ENCODE measurements around the gene IFT27.

Gene IFT27

GRCh38 chr22:36730176-36730858 lies 45.6 kb downstream of the IFT27 start:
- peaks cover 0 to 4% of the 10 kb centered on the region in 2 donors for H3K9me3 ChIP-seq (replicated peaks in 1 of 2; ENCODE audit: control insufficient read depth in 2 of 2, insufficient read depth in 1 of 2, low read depth in 1 of 2, low read length in 2 of 2)
- H3K14ac ChIP-seq (ENCODE audit: low read length), result no peak overlapping the region
- peaks cover 3% of the 10 kb centered on the region for H3K79me1 ChIP-seq (ENCODE audit: low read depth, low read length)
- H3K23ac ChIP-seq (ENCODE audit: low read depth, low read length, poor library complexity), result no peak overlapping the region
- H3K9ac ChIP-seq (ENCODE audit: low read depth, low read length, poor library complexity), result no peak overlapping the region
- no peak overlapping the region for H2AK5ac ChIP-seq (ENCODE audit: low read depth, low read length)
- H3K27ac ChIP-seq (replicated peaks; ENCODE audit: low read length), result no peak overlapping the region
- H4K91ac ChIP-seq (ENCODE audit: low read depth, low read length, poor library complexity), result no peak overlapping the region
- DNase-seq (ENCODE audit: low spot score), result no peak
- H2BK15ac ChIP-seq (ENCODE audit: low read length), result no peak overlapping the region
- no peak overlapping the region for H2AFZ ChIP-seq (ENCODE audit: low read length)
- no peak overlapping the region for H3K18ac ChIP-seq (ENCODE audit: low read length)
- no peak overlapping the region for H2BK5ac ChIP-seq (ENCODE audit: low read length)
- H3K36me3 ChIP-seq (replicated peaks in 1 of 2; ENCODE audit: control insufficient read depth in 2 of 2, insufficient read depth in 2 of 2, low read length in 2 of 2), result no peaks in the 10 kb centered on the region
- H3K4me1 ChIP-seq (ENCODE audit: control insufficient read depth in 2 of 2, insufficient read depth in 1 of 2, low read depth in 1 of 2, low read length in 2 of 2), result peaks cover 0 to 14% of the 10 kb centered on the region in 2 donors
- no peak overlapping the region for H2BK120ac ChIP-seq (ENCODE audit: low read depth, low read length)
- peaks cover 0 to 33% (median 3%) of the 10 kb centered on the region in 3 experiments for H3K27me3 ChIP-seq (ENCODE audit: control insufficient read depth in 3 of 3, insufficient read depth in 3 of 3, low read depth in 1 of 3, low read length in 3 of 3)
- no peak overlapping the region for H3K4me3 ChIP-seq (ENCODE audit: low read length in 2 of 2)
- H2BK12ac ChIP-seq (ENCODE audit: low read length), result no peak overlapping the region
- H4K8ac ChIP-seq (ENCODE audit: low read depth, low read length), result no peak overlapping the region
- no CpG with 5 or more reads among the region's 19 CpGs for WGBS, 2 donors (ENCODE audit: extremely low coverage in 2 of 2, insufficient read length in 2 of 2, insufficient replicate concordance in 1 of 2)
- no peak overlapping the region for H3K4me2 ChIP-seq (ENCODE audit: insufficient read depth, low read length, poor library complexity, severe bottlenecking)
- H3K4ac ChIP-seq (ENCODE audit: low read length), result no peak overlapping the region

GRCh38 chr22:36729321-36729720 lies 46.6 kb downstream of the IFT27 start:
- Histone ChIP-seq H2AK5ac (ENCODE audit: low read depth, low read length) (no peak overlapping the region), H3K9ac (ENCODE audit: low read depth, low read length, poor library complexity) (no peak overlapping the region), H3K4me2 (ENCODE audit: insufficient read depth, low read length, poor library complexity, severe bottlenecking) (no peak overlapping the region), H2BK12ac (ENCODE audit: low read length) (peak overlapping the region; percentile 49), H3K36me3 (replicated peaks in 1 of 2; ENCODE audit: control insufficient read depth in 2 of 2, insufficient read depth in 2 of 2, low read length in 2 of 2) (no peaks in the 10 kb centered on the region), H3K9me3 (replicated peaks in 1 of 2; ENCODE audit: control insufficient read depth in 2 of 2, insufficient read depth in 1 of 2, low read depth in 1 of 2, low read length in 2 of 2) (peaks cover 0 to 4% of the 10 kb centered on the region in 2 donors), H3K27ac (replicated peaks; ENCODE audit: low read length) (no peak overlapping the region), H4K8ac (ENCODE audit: low read depth, low read length) (no peak overlapping the region), H3K79me1 (ENCODE audit: low read depth, low read length) (peaks cover 3% of the 10 kb centered on the region), H4K91ac (ENCODE audit: low read depth, low read length, poor library complexity) (no peak overlapping the region), H3K4me1 (ENCODE audit: control insufficient read depth in 2 of 2, insufficient read depth in 1 of 2, low read depth in 1 of 2, low read length in 2 of 2) (peaks cover 0 to 14% of the 10 kb centered on the region in 2 donors), H3K4me3 (ENCODE audit: low read length in 2 of 2) (no peak overlapping the region), H2BK120ac (ENCODE audit: low read depth, low read length) (no peak overlapping the region), H3K27me3 (ENCODE audit: control insufficient read depth in 3 of 3, insufficient read depth in 3 of 3, low read depth in 1 of 3, low read length in 3 of 3) (peaks cover 0 to 37% (median 3%) of the 10 kb centered on the region in 3 experiments), H3K18ac (ENCODE audit: low read length) (peak overlapping the region; percentile 77), H2AFZ (ENCODE audit: low read length) (no peak overlapping the region), H2BK5ac (ENCODE audit: low read length) (no peak overlapping the region), H3K4ac (ENCODE audit: low read length) (peak overlapping the region; percentile 44), H3K14ac (ENCODE audit: low read length) (no peak overlapping the region), H2BK15ac (ENCODE audit: low read length) (no peak overlapping the region), H3K23ac (ENCODE audit: low read depth, low read length, poor library complexity) (no peak overlapping the region)
- no peak for DNase-seq (ENCODE audit: low spot score)
- WGBS, 2 donors (ENCODE audit: extremely low coverage in 2 of 2, insufficient read length in 2 of 2, insufficient replicate concordance in 1 of 2), result no CpG with 5 or more reads among the region's 7 CpGs

GRCh38 chr22:36728505-36728904 lies 47.4 kb downstream of the IFT27 start:
- H2BK15ac ChIP-seq (ENCODE audit: low read length), result no peak overlapping the region
- H3K4me1 ChIP-seq (ENCODE audit: control insufficient read depth in 2 of 2, insufficient read depth in 1 of 2, low read depth in 1 of 2, low read length in 2 of 2), result peaks cover 0 to 14% of the 10 kb centered on the region in 2 donors
- H3K9me3 ChIP-seq (replicated peaks in 1 of 2; ENCODE audit: control insufficient read depth in 2 of 2, insufficient read depth in 1 of 2, low read depth in 1 of 2, low read length in 2 of 2), result peaks cover 0 to 4% of the 10 kb centered on the region in 2 donors
- no peak overlapping the region for H2BK120ac ChIP-seq (ENCODE audit: low read depth, low read length)
- H3K4me2 ChIP-seq (ENCODE audit: insufficient read depth, low read length, poor library complexity, severe bottlenecking), result no peak overlapping the region
- no peak overlapping the region for H2AK5ac ChIP-seq (ENCODE audit: low read depth, low read length)
- H3K23ac ChIP-seq (ENCODE audit: low read depth, low read length, poor library complexity), result no peak overlapping the region
- no peak overlapping the region for H4K8ac ChIP-seq (ENCODE audit: low read depth, low read length)
- no peak for DNase-seq (ENCODE audit: low spot score)
- H3K4me3 ChIP-seq (ENCODE audit: low read length in 2 of 2), result no peak overlapping the region
- no peak overlapping the region for H2AFZ ChIP-seq (ENCODE audit: low read length)
- H3K18ac ChIP-seq (ENCODE audit: low read length), result peak overlapping the region; percentile 29
- H3K27me3 ChIP-seq (ENCODE audit: control insufficient read depth in 3 of 3, insufficient read depth in 3 of 3, low read depth in 1 of 3, low read length in 3 of 3), result peaks cover 0 to 33% (median 3%) of the 10 kb centered on the region in 3 experiments
- no CpG with 5 or more reads among the region's 5 CpGs for WGBS, 2 donors (ENCODE audit: extremely low coverage in 2 of 2, insufficient read length in 2 of 2, insufficient replicate concordance in 1 of 2)
- H3K14ac ChIP-seq (ENCODE audit: low read length), result no peak overlapping the region
- H2BK12ac ChIP-seq (ENCODE audit: low read length), result no peak overlapping the region
- no peak overlapping the region for H3K4ac ChIP-seq (ENCODE audit: low read length)
- no peak overlapping the region for H2BK5ac ChIP-seq (ENCODE audit: low read length)
- no peak overlapping the region for H4K91ac ChIP-seq (ENCODE audit: low read depth, low read length, poor library complexity)
- no peaks in the 10 kb centered on the region for H3K36me3 ChIP-seq (replicated peaks in 1 of 2; ENCODE audit: control insufficient read depth in 2 of 2, insufficient read depth in 2 of 2, low read length in 2 of 2)
- H3K79me1 ChIP-seq (ENCODE audit: low read depth, low read length), result peaks cover 3% of the 10 kb centered on the region
- H3K27ac ChIP-seq (replicated peaks; ENCODE audit: low read length), result no peak overlapping the region
- H3K9ac ChIP-seq (ENCODE audit: low read depth, low read length, poor library complexity), result no peak overlapping the region

- no peaks in the 10 kb centered on the region for H3K36me3 ChIP-seq (replicated peaks in 1 of 2; ENCODE audit: control insufficient read depth in 2 of 2, insufficient read depth in 2 of 2, low read length in 2 of 2)
- H2BK120ac ChIP-seq (ENCODE audit: low read depth, low read length), result no peak overlapping the region
- no peak overlapping the region for H2BK5ac ChIP-seq (ENCODE audit: low read length)
- H2AK5ac ChIP-seq (ENCODE audit: low read depth, low read length), result no peak overlapping the region
- H3K9ac ChIP-seq (ENCODE audit: low read depth, low read length, poor library complexity), result peak overlapping the region; percentile 75
- peak overlapping the region; percentile 78 for H3K4ac ChIP-seq (ENCODE audit: low read length)
- H3K9me3 ChIP-seq (replicated peaks in 1 of 2; ENCODE audit: control insufficient read depth in 2 of 2, insufficient read depth in 1 of 2, low read depth in 1 of 2, low read length in 2 of 2), result peaks cover 0 to 4% of the 10 kb centered on the region in 2 donors
- H3K18ac ChIP-seq (ENCODE audit: low read length), result no peak overlapping the region
- peak overlapping the region in 1 of 2 donors; percentile 64 for H3K4me3 ChIP-seq (ENCODE audit: low read length in 2 of 2)
- no peak overlapping the region for H2AFZ ChIP-seq (ENCODE audit: low read length)
- no CpG with 5 or more reads among the region's 8 CpGs for WGBS, 2 donors (ENCODE audit: extremely low coverage in 2 of 2, insufficient read length in 2 of 2, insufficient replicate concordance in 1 of 2)
- H3K4me1 ChIP-seq (ENCODE audit: control insufficient read depth in 2 of 2, insufficient read depth in 1 of 2, low read depth in 1 of 2, low read length in 2 of 2), result peaks cover 0 to 14% of the 10 kb centered on the region in 2 donors
- H3K4me2 ChIP-seq (ENCODE audit: insufficient read depth, low read length, poor library complexity, severe bottlenecking), result no peak overlapping the region
- H2BK12ac ChIP-seq (ENCODE audit: low read length), result no peak overlapping the region
- H3K79me1 ChIP-seq (ENCODE audit: low read depth, low read length), result peaks cover 3% of the 10 kb centered on the region
- H3K27me3 ChIP-seq (ENCODE audit: control insufficient read depth in 3 of 3, insufficient read depth in 3 of 3, low read depth in 1 of 3, low read length in 3 of 3), result peaks cover 0 to 30% (median 3%) of the 10 kb centered on the region in 3 experiments
- no peak overlapping the region for H4K8ac ChIP-seq (ENCODE audit: low read depth, low read length)
- peak overlapping the region; percentile 14 for H4K91ac ChIP-seq (ENCODE audit: low read depth, low read length, poor library complexity)
- H3K14ac ChIP-seq (ENCODE audit: low read length), result peak overlapping the region; percentile 96
- no peak for DNase-seq (ENCODE audit: low spot score)
- H2BK15ac ChIP-seq (ENCODE audit: low read length), result peak overlapping the region; percentile 28
- peak overlapping the region; percentile 86 for H3K23ac ChIP-seq (ENCODE audit: low read depth, low read length, poor library complexity)
- H3K27ac ChIP-seq (replicated peaks; ENCODE audit: low read length), result no peak overlapping the region
Measured at GRCh38 chr22:36727927-36728488, 47.9 kb downstream of the IFT27 start.
